Muscle of arm (tissue), 12 donors: ENCODE measurements around the gene LTK. TPM values are rescaled to one million over a fixed set of nuclear protein-coding genes. Genes with fewer than 3 reads are reported as not detected.

Experiments used
- DNase-seq: peaks from one replicate; pipeline ENCODE4 v3.0.0-alpha.2; 2013
- polyA plus RNA-seq, 12 donors: library from polyadenylated mRNA; unstranded; fragments of 120-200 nt; gene quantifications; one replicate each; pipeline ENCODE4 v1.2.1, GENCODE V29; 2013; ENCODE audit not compliant: insufficient read length in 12 of 12

LTK gene
- polyA plus RNA-seq, 12 donors, result 5.0 to 15.6 (median 9.7) TPM; not detected in 1

GRCh38 chr15:41535544-41535943, 21.9 kb upstream of the LTK start:
- no peak for DNase-seq

GRCh38 chr15:41530363-41530956, 16.8 kb upstream of the LTK start:
- DNase-seq, result no peak

GRCh38 chr15:41523097-41523496, 9.5 kb upstream of the LTK start:
- DNase-seq, result no peak

GRCh38 chr15:41521614-41522013, 8.0 kb upstream of the LTK start:
- DNase-seq, result no peak

- no peak for DNase-seq
Observed at GRCh38 chr15:41520636-41521035, 7.0 kb upstream of the LTK start.

GRCh38 chr15:41517895-41518449, 4.3 kb upstream of the LTK start:
- no peak for DNase-seq

GRCh38 chr15:41512940-41513505, 604 bp downstream of the LTK start:
- no peak for DNase-seq

- no peak for DNase-seq
Observed at GRCh38 chr15:41512512-41512939, 1.1 kb downstream of the LTK start.

GRCh38 chr15:41511899-41512369, 1.7 kb downstream of the LTK start:
- DNase-seq, result no peak

GRCh38 chr15:41511331-41511898, 2.2 kb downstream of the LTK start:
- no peak for DNase-seq

GRCh38 chr15:41510728-41511127, 2.9 kb downstream of the LTK start:
- DNase-seq, result no peak

GRCh38 chr15:41507820-41508290, 5.8 kb downstream of the LTK start:
- no peak for DNase-seq

GRCh38 chr15:41506796-41507341, 6.8 kb downstream of the LTK start:
- DNase-seq, result no peak

- no peak for DNase-seq
Observed at GRCh38 chr15:41505776-41506175, 7.9 kb downstream of the LTK start.

- DNase-seq, result no peak
Observed at GRCh38 chr15:41504751-41505492, 8.7 kb downstream of the LTK start.

GRCh38 chr15:41503669-41504010, 10.0 kb downstream of the LTK start:
- DNase-seq, result no peak

GRCh38 chr15:41502795-41503668, 10.6 kb downstream of the LTK start:
- DNase-seq, result no peak

- DNase-seq, result no peak
Observed at GRCh38 chr15:41501931-41502794, 11.5 kb downstream of the LTK start.

- no peak for DNase-seq
Observed at GRCh38 chr15:41501191-41501917, 12.3 kb downstream of the LTK start.
